ENCODE measurements around the gene NFATC1. TPM values are rescaled to one million over a fixed set of nuclear protein-coding genes. Genes with fewer than 3 reads are reported as not detected.

NFATC1 gene
- polyA plus RNA-seq, 1 of the 3 experiments (the other 2 are of a cell fraction), result 0.02 TPM

DNA sequence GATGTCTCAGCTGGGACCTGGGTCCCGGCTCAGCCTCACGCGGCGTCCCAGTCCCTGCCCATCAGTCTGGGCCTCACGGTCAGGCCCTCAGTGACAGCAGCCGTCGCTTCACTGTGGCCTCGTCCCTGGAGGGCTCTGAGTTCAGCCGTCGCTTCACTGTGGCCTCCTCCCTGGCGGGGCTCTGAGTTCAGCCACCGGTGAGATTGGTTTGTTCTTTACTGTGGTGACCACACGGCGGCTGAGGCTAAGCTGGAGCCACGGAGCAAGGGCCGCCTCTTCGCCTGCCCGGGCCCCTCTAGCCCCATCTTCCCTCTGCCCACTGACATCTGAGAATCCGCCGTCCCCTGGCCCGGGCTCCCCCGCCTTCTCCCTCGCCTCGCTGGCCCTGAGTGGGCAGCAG is 51.2 kb downstream of the NFATC1 start:
- 31% methylated on average over 17 of the region's 24 CpGs for WGBS (ENCODE audit: low lambda C conversion rate)
- Histone ChIP-seq H3K4me2 (no peak overlapping the region), H3K79me2 (ENCODE audit: insufficient read depth) (no peaks in the 10 kb centered on the region), H3K4me3 (ENCODE audit: low read depth in 2 of 2, low read length in 1 of 2) (no peak overlapping the region), H2AFZ (ENCODE audit: low read depth) (no peak overlapping the region), H3F3A (replicated peaks; ENCODE audit: insufficient read depth) (no peaks in the 10 kb centered on the region), H4K20me1 (ENCODE audit: insufficient read depth) (no peaks in the 10 kb centered on the region), H3K36me3 (replicated peaks in 1 of 2; ENCODE audit: control insufficient read depth in 1 of 2, insufficient read depth in 2 of 2, low read length in 1 of 2) (no peaks in the 10 kb centered on the region), H3K9me3 (no peaks in the 10 kb centered on the region), H3K27ac (ENCODE audit: low read depth in 2 of 2, low read length in 1 of 2) (no peak overlapping the region), H3K9me2 (no peaks in the 10 kb centered on the region), H3K9ac (no peak overlapping the region), H3K4me1 (ENCODE audit: control insufficient read depth in 1 of 2, insufficient read depth in 2 of 2, low read depth in 1 of 2, low read length in 1 of 2) (no peaks in the 10 kb centered on the region), H3K27me3 (ENCODE audit: insufficient read depth) (peaks cover 96% of the 10 kb centered on the region)
- ChIA-PET CTCF (no interaction called here), POLR2A (no interaction called here)
- no peak for TF ChIP-seq MEF2A (IDR thresholded peaks at IDR 0.05; ENCODE audit: borderline replicate concordance, low read depth)
- no peak for TF ChIP-seq FOXM1 (IDR thresholded peaks at IDR 0.05; ENCODE audit: low read depth)
- no peak for TF ChIP-seq SIN3A (IDR thresholded peaks at IDR 0.05; ENCODE audit: borderline replicate concordance, low read depth, low read length)
- TF ChIP-seq EZH2phosphoT487 (IDR thresholded peaks at IDR 0.05; ENCODE audit: borderline replicate concordance, low read depth), result no peak
- TF ChIP-seq CHD2 (IDR thresholded peaks at IDR 0.05; ENCODE audit: low read length, partially characterized antibody), result no peak
- TF ChIP-seq GATA2 (CRISPR knock-in tag; IDR thresholded peaks at IDR 0.05), result no peak
- no peak for TF ChIP-seq ELF1 (IDR thresholded peaks at IDR 0.05)
- TF ChIP-seq TCF12 (IDR thresholded peaks at IDR 0.05), result no peak
- no peak for DNase-seq

DNA sequence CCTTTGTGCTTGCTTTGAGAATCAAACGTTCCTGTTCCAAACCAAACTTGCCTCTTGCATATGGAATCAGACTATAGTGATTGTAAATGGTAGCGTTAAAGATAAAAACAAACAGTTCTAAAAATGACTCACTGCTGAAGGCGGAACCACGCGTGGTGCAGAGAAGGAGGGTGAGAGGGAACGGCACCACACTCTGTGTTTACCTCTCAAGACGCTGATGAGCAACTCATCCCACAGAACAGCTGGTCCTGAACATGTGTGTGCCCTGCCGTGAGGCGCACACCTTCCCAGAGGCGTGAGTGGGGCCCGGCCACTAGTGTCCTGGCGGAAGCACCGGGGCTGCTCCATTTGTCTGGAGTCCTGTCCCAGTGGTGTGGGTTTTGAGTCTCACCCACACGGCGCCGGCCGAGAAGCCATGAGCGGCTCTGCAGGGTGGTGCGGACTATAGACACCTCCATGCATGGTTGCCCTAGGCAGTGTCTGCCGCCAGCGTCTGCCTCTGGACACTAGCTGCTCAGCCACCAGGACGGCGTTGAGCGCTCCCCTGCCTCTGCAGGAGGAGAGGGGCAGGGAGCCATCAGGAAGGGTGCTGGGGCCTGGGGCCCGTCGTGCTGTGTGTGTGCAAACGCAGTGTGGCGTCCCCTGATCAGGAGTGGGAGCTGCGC is 52.1 kb downstream of the NFATC1 start:
- Histone ChIP-seq H3F3A (replicated peaks; ENCODE audit: insufficient read depth) (no peaks in the 10 kb centered on the region), H3K9me3 (no peaks in the 10 kb centered on the region), H4K20me1 (ENCODE audit: insufficient read depth) (no peaks in the 10 kb centered on the region), H3K36me3 (replicated peaks in 1 of 2; ENCODE audit: control insufficient read depth in 1 of 2, insufficient read depth in 2 of 2, low read length in 1 of 2) (no peaks in the 10 kb centered on the region), H3K27me3 (ENCODE audit: insufficient read depth) (peaks cover 96% of the 10 kb centered on the region), H3K4me1 (ENCODE audit: control insufficient read depth in 1 of 2, insufficient read depth in 2 of 2, low read depth in 1 of 2, low read length in 1 of 2) (no peaks in the 10 kb centered on the region), H3K4me2 (no peak overlapping the region), H3K4me3 (ENCODE audit: low read depth in 2 of 2, low read length in 1 of 2) (no peak overlapping the region), H3K27ac (ENCODE audit: low read depth in 2 of 2, low read length in 1 of 2) (no peak overlapping the region), H2AFZ (ENCODE audit: low read depth) (no peak overlapping the region), H3K9ac (no peak overlapping the region), H3K79me2 (ENCODE audit: insufficient read depth) (no peaks in the 10 kb centered on the region), H3K9me2 (no peaks in the 10 kb centered on the region)
- WGBS (ENCODE audit: low lambda C conversion rate), result 25% methylated on average over 10 of the region's 29 CpGs
- TF ChIP-seq MXI1 (IDR thresholded peaks at IDR 0.05; ENCODE audit: low read depth, low read length), result no peak
- TF ChIP-seq, protein P1, sequence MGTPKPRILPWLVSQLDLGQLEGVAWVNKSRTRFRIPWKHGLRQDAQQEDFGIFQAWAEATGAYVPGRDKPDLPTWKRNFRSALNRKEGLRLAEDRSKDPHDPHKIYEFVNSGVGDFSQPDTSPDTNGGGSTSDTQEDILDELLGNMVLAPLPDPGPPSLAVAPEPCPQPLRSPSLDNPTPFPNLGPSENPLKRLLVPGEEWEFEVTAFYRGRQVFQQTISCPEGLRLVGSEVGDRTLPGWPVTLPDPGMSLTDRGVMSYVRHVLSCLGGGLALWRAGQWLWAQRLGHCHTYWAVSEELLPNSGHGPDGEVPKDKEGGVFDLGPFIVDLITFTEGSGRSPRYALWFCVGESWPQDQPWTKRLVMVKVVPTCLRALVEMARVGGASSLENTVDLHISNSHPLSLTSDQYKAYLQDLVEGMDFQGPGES (IDR thresholded peaks at IDR 0.05; ENCODE audit: low read depth, low read length), result no peak
- ChIA-PET CTCF (interaction anchor here (0.6 to 0.7 kb wide), 2 partner anchors 76 to 572 kb away, joined by 3 to 4 read pairs; no protein-coding TSS in a partner anchor), POLR2A (no interaction called here)
- no peak for DNase-seq

DNA sequence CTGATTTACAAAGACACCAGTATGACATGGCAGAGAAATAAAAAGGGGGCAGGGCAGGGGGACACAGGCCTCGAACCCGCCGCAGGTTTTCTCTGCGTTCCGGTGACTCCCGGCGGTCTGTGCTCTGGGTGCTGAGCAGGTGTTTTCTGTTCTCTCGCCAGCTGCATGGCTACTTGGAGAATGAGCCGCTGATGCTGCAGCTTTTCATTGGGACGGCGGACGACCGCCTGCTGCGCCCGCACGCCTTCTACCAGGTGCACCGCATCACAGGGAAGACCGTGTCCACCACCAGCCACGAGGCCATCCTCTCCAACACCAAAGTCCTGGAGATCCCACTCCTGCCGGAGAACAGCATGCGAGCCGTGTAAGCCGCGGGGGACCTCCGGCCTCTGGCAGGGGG is 52.9 kb downstream of the NFATC1 start:
- no peak overlapping the region for H3K9ac ChIP-seq
- H2AFZ ChIP-seq (ENCODE audit: low read depth), result no peak overlapping the region
- H3K4me1 ChIP-seq (ENCODE audit: control insufficient read depth in 1 of 2, insufficient read depth in 2 of 2, low read depth in 1 of 2, low read length in 1 of 2), result no peaks in the 10 kb centered on the region
- DNase-seq, result no peak
- H3K36me3 ChIP-seq (replicated peaks in 1 of 2; ENCODE audit: control insufficient read depth in 1 of 2, insufficient read depth in 2 of 2, low read length in 1 of 2), result no peaks in the 10 kb centered on the region
- H4K20me1 ChIP-seq (ENCODE audit: insufficient read depth), result no peaks in the 10 kb centered on the region
- H3K79me2 ChIP-seq (ENCODE audit: insufficient read depth), result no peaks in the 10 kb centered on the region
- no peak overlapping the region for H3K4me2 ChIP-seq
- POLR2A ChIA-PET, result no interaction called here
- peaks cover 97% of the 10 kb centered on the region for H3K27me3 ChIP-seq (ENCODE audit: insufficient read depth)
- WGBS (ENCODE audit: low lambda C conversion rate), result 59% methylated on average over 18 of the region's 25 CpGs
- CTCF ChIA-PET, result interaction anchor here (0.7 kb wide), 1 partner anchor 76 kb away, joined by 3 read pairs; no protein-coding TSS in a partner anchor
- H3K9me3 ChIP-seq, result no peaks in the 10 kb centered on the region
- H3K27ac ChIP-seq (ENCODE audit: low read depth in 2 of 2, low read length in 1 of 2), result no peak overlapping the region
- H3K9me2 ChIP-seq, result no peaks in the 10 kb centered on the region
- no peaks in the 10 kb centered on the region for H3F3A ChIP-seq (replicated peaks; ENCODE audit: insufficient read depth)
- H3K4me3 ChIP-seq (ENCODE audit: low read depth in 2 of 2, low read length in 1 of 2), result no peak overlapping the region
- TF ChIP-seq NFIC (IDR thresholded peaks at IDR 0.05; ENCODE audit: borderline replicate concordance) (no peak), TEAD4 (IDR thresholded peaks at IDR 0.05; ENCODE audit: borderline replicate concordance, insufficient read depth) (no peak), NRF1 (IDR thresholded peaks at IDR 0.05; ENCODE audit: low read depth, low read length) (no peak), TAF1 (IDR thresholded peaks at IDR 0.05; ENCODE audit: borderline replicate concordance, low read depth, low read length) (no peak), RCOR1 (IDR thresholded peaks at IDR 0.05; ENCODE audit: low read length) (no peak), FOXM1 (IDR thresholded peaks at IDR 0.05; ENCODE audit: low read depth) (no peak), MXI1 (IDR thresholded peaks at IDR 0.05; ENCODE audit: low read depth, low read length) (no peak), GATA2 (CRISPR knock-in tag; IDR thresholded peaks at IDR 0.05) (no peak), MEF2A (IDR thresholded peaks at IDR 0.05; ENCODE audit: borderline replicate concordance, low read depth) (no peak), TCF12 (IDR thresholded peaks at IDR 0.05) (no peak)
- TF ChIP-seq, protein P2, sequence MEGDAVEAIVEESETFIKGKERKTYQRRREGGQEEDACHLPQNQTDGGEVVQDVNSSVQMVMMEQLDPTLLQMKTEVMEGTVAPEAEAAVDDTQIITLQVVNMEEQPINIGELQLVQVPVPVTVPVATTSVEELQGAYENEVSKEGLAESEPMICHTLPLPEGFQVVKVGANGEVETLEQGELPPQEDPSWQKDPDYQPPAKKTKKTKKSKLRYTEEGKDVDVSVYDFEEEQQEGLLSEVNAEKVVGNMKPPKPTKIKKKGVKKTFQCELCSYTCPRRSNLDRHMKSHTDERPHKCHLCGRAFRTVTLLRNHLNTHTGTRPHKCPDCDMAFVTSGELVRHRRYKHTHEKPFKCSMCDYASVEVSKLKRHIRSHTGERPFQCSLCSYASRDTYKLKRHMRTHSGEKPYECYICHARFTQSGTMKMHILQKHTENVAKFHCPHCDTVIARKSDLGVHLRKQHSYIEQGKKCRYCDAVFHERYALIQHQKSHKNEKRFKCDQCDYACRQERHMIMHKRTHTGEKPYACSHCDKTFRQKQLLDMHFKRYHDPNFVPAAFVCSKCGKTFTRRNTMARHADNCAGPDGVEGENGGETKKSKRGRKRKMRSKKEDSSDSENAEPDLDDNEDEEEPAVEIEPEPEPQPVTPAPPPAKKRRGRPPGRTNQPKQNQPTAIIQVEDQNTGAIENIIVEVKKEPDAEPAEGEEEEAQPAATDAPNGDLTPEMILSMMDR (IDR thresholded peaks at IDR 0.05), result no peak
- TF ChIP-seq, protein P1 (IDR thresholded peaks at IDR 0.05; ENCODE audit: low read depth, low read length), result no peak
- TF ChIP-seq, protein P3, sequence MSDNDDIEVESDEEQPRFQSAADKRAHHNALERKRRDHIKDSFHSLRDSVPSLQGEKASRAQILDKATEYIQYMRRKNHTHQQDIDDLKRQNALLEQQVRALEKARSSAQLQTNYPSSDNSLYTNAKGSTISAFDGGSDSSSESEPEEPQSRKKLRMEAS (IDR thresholded peaks at IDR 0.05; ENCODE audit: low read depth), result no peak
